Ureter (tissue), 1 donor: ENCODE results near the gene NR4A3. TPM values are rescaled to one million over a fixed set of nuclear protein-coding genes. Genes with fewer than 3 reads are reported as not detected.

Source experiments
- DNase-seq: peaks from one replicate; pipeline ENCODE4 v3.0.0-alpha.2; 2020; ENCODE audit warnings: low spot score
- total RNA-seq: library from RNA; stranded (reverse); gene quantifications from one replicate; pipeline ENCODE4 v1.2.4, GENCODE V29; 2023
- donor health status: DM: yes; HTN: yes; CAD: no.

Gene NR4A3
- total RNA-seq, 1 donor from 2014 or later = 26.2 TPM

GRCh38 chr9:99878651-99879050 is 57.0 kb downstream of the NR4A3 start:
- DNase-seq = no peak

GRCh38 chr9:99881769-99882168 is 60.1 kb downstream of the NR4A3 start:
- no peak for DNase-seq

DNA sequence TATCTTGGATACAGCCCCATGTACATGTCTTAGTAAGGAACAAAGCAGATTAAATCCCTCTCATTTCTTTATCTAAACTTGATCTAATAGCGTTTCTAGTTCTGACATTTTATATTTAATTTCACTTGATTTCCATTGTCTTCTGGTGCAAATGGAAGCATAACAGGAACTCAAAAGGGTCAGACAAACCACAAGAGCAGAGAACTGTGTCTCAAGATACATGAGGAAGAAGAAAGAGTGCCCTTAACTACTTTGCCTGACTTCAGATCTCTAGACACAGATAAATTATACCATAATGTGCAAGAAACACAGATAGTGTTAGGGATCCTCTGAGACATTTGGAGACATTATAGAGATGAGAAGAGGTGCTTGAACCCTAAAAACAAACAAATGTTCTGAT is 64.1 kb downstream of the NR4A3 start:
- no peak for DNase-seq

GRCh38 chr9:99889120-99889519 is 67.4 kb downstream of the NR4A3 start:
- no peak for DNase-seq

GRCh38 chr9:99894826-99895225 is 73.1 kb downstream of the NR4A3 start:
- no peak for DNase-seq

DNA sequence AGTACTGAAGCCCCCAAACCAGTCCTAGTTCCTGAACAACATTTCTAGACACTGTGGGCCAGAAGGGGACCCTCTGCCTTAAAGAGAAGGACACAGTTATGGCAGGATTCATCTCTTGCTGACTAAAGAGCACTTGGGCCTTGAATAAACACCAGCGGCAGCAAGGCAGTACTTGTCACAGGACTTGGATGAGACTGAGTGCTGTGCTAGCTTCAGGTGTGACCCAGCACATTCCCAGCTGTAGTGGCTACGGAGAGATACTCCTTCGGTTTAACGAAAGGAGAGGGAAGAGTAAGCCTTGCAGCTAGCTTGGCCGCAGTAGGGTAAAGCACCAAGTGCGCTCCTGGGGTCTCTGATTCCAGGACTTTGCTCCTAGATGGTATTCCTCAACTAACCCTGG is 73.8 kb downstream of the NR4A3 start:
- no peak for DNase-seq

- DNase-seq = no peak
Measured at GRCh38 chr9:99896119-99896518, 74.4 kb downstream of the NR4A3 start.

DNA sequence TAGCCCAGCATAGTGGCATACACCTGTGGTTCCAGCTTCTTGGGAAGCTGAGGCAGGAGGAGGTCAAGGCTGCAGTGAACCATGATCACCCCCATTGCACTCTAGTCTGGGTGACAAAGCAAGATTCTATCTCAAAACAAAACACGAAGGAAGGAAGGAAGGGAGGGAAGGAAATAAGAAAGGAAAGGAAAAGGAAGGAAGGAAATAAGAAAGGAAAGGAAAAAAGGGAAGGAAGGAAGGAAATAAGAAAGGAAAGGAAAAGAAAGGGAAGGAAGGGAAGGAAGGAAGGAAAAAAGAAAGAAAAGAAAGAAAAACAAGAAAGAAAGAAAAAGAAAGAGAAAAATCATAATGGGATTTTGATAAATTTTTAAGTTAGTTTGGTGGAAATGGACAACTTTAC is 81.7 kb downstream of the NR4A3 start:
- no peak for DNase-seq

- DNase-seq = no peak
Measured at GRCh38 chr9:99905833-99906402, 84.2 kb downstream of the NR4A3 start.

- peak; percentile 74 for DNase-seq
Measured at GRCh38 chr9:99906403-99907207, 84.9 kb downstream of the NR4A3 start, which contains the start of gene STX17. Gene STX17, plus strand, starts transcription at chr9:99906654. Its CDS starts 8,586 bp downstream, at chr9:99915240.

DNA sequence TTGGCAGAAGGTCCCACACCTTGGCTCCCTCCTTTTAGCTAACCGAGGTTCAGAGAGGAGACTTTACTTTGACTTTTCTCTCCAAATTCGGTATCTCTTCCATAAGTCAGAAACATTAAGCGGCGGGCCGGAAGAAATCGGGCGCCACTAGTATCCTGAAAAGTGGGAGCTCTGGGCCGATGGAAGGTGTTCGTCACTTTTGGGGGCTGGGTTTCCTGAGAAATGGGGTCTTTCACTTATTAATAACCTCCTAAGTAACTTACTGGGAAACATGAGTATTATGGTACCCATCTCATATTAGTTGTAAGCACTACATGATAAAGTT is 85.5 kb downstream of the NR4A3 start:
- DNase-seq = no peak

- DNase-seq = no peak
Measured at GRCh38 chr9:99911600-99911999, 89.9 kb downstream of the NR4A3 start.

Other genes starting within 250 kb of the NR4A3 start
- gene STX17, start 84.8 kb downstream of the NR4A3 start, total RNA-seq = 54.0 TPM